ENCODE data around the gene AKIP1.
"Not testable (repeated sequence)": the region's sequence is repeated elsewhere in the genome, so short reads cannot be mapped to it uniquely, and the experiment has no call there.

The AKIP1 gene

GRCh38 chr11:8932564-8933180, 21.7 kb downstream of the AKIP1 start, which contains the start of gene C11orf16:
Gene C11orf16 (minus strand): TSS chr11:8932947. CDS start chr11:8932308, 639 bp downstream.
- no peak within 1 kb of the TSS for H2AFZ ChIP-seq (ENCODE audit: low read depth, low read length)
- H3K36me3 ChIP-seq (ENCODE audit: insufficient read depth, low read length), result no peaks in the 10 kb centered on the region
- H3K4me2 ChIP-seq (ENCODE audit: insufficient read depth, low read length), result no peak within 1 kb of the TSS
- no peak within 1 kb of the TSS for H3K9ac ChIP-seq (ENCODE audit: low read depth, low read length)
- no peaks in the 10 kb centered on the region for H3K79me2 ChIP-seq (ENCODE audit: insufficient read depth, low read length)
- H3K27me3 ChIP-seq (ENCODE audit: insufficient read depth, low read length, poor library complexity), result no peaks in the 10 kb centered on the region
- DNase-seq, result no peak
- ATAC-seq (ENCODE audit: insufficient read depth, low read depth), result no peak
- no peak within 1 kb of the TSS for H3K27ac ChIP-seq (ENCODE audit: low read length)
- H3K4me1 ChIP-seq (ENCODE audit: insufficient read depth, low read length), result no peaks in the 10 kb centered on the region
- TF ChIP-seq, protein P1, sequence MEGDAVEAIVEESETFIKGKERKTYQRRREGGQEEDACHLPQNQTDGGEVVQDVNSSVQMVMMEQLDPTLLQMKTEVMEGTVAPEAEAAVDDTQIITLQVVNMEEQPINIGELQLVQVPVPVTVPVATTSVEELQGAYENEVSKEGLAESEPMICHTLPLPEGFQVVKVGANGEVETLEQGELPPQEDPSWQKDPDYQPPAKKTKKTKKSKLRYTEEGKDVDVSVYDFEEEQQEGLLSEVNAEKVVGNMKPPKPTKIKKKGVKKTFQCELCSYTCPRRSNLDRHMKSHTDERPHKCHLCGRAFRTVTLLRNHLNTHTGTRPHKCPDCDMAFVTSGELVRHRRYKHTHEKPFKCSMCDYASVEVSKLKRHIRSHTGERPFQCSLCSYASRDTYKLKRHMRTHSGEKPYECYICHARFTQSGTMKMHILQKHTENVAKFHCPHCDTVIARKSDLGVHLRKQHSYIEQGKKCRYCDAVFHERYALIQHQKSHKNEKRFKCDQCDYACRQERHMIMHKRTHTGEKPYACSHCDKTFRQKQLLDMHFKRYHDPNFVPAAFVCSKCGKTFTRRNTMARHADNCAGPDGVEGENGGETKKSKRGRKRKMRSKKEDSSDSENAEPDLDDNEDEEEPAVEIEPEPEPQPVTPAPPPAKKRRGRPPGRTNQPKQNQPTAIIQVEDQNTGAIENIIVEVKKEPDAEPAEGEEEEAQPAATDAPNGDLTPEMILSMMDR (IDR thresholded peaks at IDR 0.05; ENCODE audit: borderline replicate concordance, extremely low read depth, low read length, poor library complexity, severe bottlenecking), result no peak
- no peak for TF ChIP-seq EZH2 (IDR thresholded peaks at IDR 0.05; ENCODE audit: borderline replicate concordance, low read depth, low read length, severe bottlenecking)
- no peaks in the 10 kb centered on the region for H3K9me3 ChIP-seq (ENCODE audit: insufficient read depth, low read length, severe bottlenecking)
- H3K4me3 ChIP-seq (ENCODE audit: low read depth in 1 of 2, low read length in 2 of 2), result no peak within 1 kb of the TSS
- no peaks in the 10 kb centered on the region for H4K20me1 ChIP-seq (ENCODE audit: insufficient read depth, low read length)

DNA sequence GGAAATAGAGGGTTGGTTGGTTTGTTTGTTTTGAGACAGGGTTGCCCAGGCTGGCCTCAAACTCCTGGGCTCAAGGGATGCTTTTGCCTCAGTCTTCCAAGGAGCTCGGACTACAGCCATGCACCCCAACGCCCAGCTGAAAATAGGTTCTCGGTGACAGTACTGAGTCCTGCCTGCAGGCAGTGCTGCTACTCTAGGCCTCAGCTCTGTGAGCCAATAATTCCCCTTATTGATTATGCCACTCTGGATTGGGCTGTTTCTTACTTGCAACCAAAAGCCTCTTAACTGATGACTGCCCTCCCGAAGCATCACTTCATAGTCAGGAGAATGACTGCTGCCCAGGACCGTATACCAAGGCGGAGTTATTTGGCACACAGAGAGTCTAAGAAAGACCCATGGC, 22.9 kb downstream of the AKIP1 start:
- Histone ChIP-seq H3K36me3 (ENCODE audit: insufficient read depth, low read length) (no peaks in the 10 kb centered on the region), H3K4me2 (ENCODE audit: insufficient read depth, low read length) (no peak overlapping the region), H3K9ac (ENCODE audit: low read depth, low read length) (no peak overlapping the region), H3K79me2 (ENCODE audit: insufficient read depth, low read length) (no peaks in the 10 kb centered on the region), H3K9me3 (ENCODE audit: insufficient read depth, low read length, severe bottlenecking) (no peaks in the 10 kb centered on the region), H2AFZ (ENCODE audit: low read depth, low read length) (no peak overlapping the region), H3K27me3 (ENCODE audit: insufficient read depth, low read length, poor library complexity) (no peaks in the 10 kb centered on the region), H3K27ac (ENCODE audit: low read length) (no peak overlapping the region), H3K4me3 (ENCODE audit: low read depth in 1 of 2, low read length in 2 of 2) (no peak overlapping the region), H4K20me1 (ENCODE audit: insufficient read depth, low read length) (no peaks in the 10 kb centered on the region), H3K4me1 (ENCODE audit: insufficient read depth, low read length) (no peaks in the 10 kb centered on the region)
- DNase-seq, result no peak
- no peak for ATAC-seq (ENCODE audit: insufficient read depth, low read depth)
- TF ChIP-seq, protein P1 (IDR thresholded peaks at IDR 0.05; ENCODE audit: borderline replicate concordance, extremely low read depth, low read length, poor library complexity, severe bottlenecking), result no peak
- TF ChIP-seq EZH2 (IDR thresholded peaks at IDR 0.05; ENCODE audit: borderline replicate concordance, low read depth, low read length, severe bottlenecking), result no peak

- Histone ChIP-seq H3K9ac (ENCODE audit: low read depth, low read length) (no peak overlapping the region), H3K36me3 (ENCODE audit: insufficient read depth, low read length) (no peaks in the 10 kb centered on the region), H2AFZ (ENCODE audit: low read depth, low read length) (no peak overlapping the region), H3K79me2 (ENCODE audit: insufficient read depth, low read length) (no peaks in the 10 kb centered on the region), H3K4me1 (ENCODE audit: insufficient read depth, low read length) (no peaks in the 10 kb centered on the region), H3K27me3 (ENCODE audit: insufficient read depth, low read length, poor library complexity) (no peaks in the 10 kb centered on the region), H3K27ac (ENCODE audit: low read length) (no peak overlapping the region), H3K4me3 (ENCODE audit: low read depth in 1 of 2, low read length in 2 of 2) (no peak overlapping the region), H3K4me2 (ENCODE audit: insufficient read depth, low read length) (no peak overlapping the region), H4K20me1 (ENCODE audit: insufficient read depth, low read length) (no peaks in the 10 kb centered on the region), H3K9me3 (ENCODE audit: insufficient read depth, low read length, severe bottlenecking) (no peaks in the 10 kb centered on the region)
- DNase-seq (no peak), ATAC-seq (ENCODE audit: insufficient read depth, low read depth) (no peak)
- TF ChIP-seq, protein P1 (IDR thresholded peaks at IDR 0.05; ENCODE audit: borderline replicate concordance, extremely low read depth, low read length, poor library complexity, severe bottlenecking), result no peak
- TF ChIP-seq EZH2 (IDR thresholded peaks at IDR 0.05; ENCODE audit: borderline replicate concordance, low read depth, low read length, severe bottlenecking), result no peak
These were observed 23.9 kb downstream of the AKIP1 start for GRCh38 chr11:8934742-8935488.

DNA sequence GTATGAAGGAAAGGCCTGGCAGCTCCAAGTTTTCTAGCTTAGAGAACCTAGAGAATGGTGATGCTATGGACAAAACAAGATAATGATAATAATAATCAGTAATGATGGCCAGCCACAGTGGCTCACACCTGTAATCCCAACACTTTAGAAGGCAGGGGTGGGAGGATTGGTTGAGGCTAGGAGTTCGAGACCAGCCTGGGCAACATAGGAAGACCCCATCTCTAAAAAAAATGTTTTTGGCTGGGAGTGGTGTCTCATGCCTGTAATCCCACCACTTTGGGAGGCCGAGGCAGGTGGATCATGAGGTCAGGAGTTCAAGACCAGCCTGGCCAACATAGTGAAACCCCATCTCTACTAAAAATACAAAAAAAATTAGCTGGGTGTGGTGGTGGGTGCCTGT, 24.8 kb downstream of the AKIP1 start:
- not testable (repeated sequence) for H3K4me1 ChIP-seq (ENCODE audit: insufficient read depth, low read length); ATAC-seq (ENCODE audit: insufficient read depth, low read depth); H3K9me3 ChIP-seq (ENCODE audit: insufficient read depth, low read length, severe bottlenecking); H3K79me2 ChIP-seq (ENCODE audit: insufficient read depth, low read length); H3K4me2 ChIP-seq (ENCODE audit: insufficient read depth, low read length); H2AFZ ChIP-seq (ENCODE audit: low read depth, low read length); H3K4me3 ChIP-seq (ENCODE audit: low read depth in 1 of 2, low read length in 2 of 2); H3K36me3 ChIP-seq (ENCODE audit: insufficient read depth, low read length); H3K27ac ChIP-seq (ENCODE audit: low read length); H4K20me1 ChIP-seq (ENCODE audit: insufficient read depth, low read length); DNase-seq; H3K27me3 ChIP-seq (ENCODE audit: insufficient read depth, low read length, poor library complexity); H3K9ac ChIP-seq (ENCODE audit: low read depth, low read length)

Data from DND-41 (cell line).